Measurements from ENCODE around the gene SMOC2.

Gene SMOC2

GRCh38 chr6:168448243-168448855 is 7.4 kb downstream of the SMOC2 start:
- DNase-seq = no peak

- DNase-seq = no peak
Observed at GRCh38 chr6:168450917-168451316, 9.9 kb downstream of the SMOC2 start.

GRCh38 chr6:168451805-168452517 is 11.0 kb downstream of the SMOC2 start:
- no peak for DNase-seq

- no peak for DNase-seq
Observed at GRCh38 chr6:168452685-168453377, 11.8 kb downstream of the SMOC2 start.

- no peak for DNase-seq
Observed at GRCh38 chr6:168455847-168456530, 15.0 kb downstream of the SMOC2 start.

- no peak for DNase-seq
Observed at GRCh38 chr6:168456907-168457652, 16.1 kb downstream of the SMOC2 start.

GRCh38 chr6:168457653-168457934 is 16.6 kb downstream of the SMOC2 start:
- no peak for DNase-seq

- DNase-seq = no peak
Observed at GRCh38 chr6:168458101-168458500, 17.1 kb downstream of the SMOC2 start.

- DNase-seq = no peak
Observed at GRCh38 chr6:168459572-168459971, 18.6 kb downstream of the SMOC2 start.

- DNase-seq = no peak
Observed at GRCh38 chr6:168462289-168462853, 21.4 kb downstream of the SMOC2 start.

GRCh38 chr6:168464546-168464945 is 23.6 kb downstream of the SMOC2 start:
- DNase-seq = no peak

GRCh38 chr6:168468045-168468444 is 27.1 kb downstream of the SMOC2 start:
- no peak for DNase-seq

- no peak for DNase-seq
Observed at GRCh38 chr6:168469521-168469920, 28.5 kb downstream of the SMOC2 start.

GRCh38 chr6:168469926-168470325 is 28.9 kb downstream of the SMOC2 start:
- no peak for DNase-seq

- DNase-seq = no peak
Observed at GRCh38 chr6:168472363-168472762, 31.4 kb downstream of the SMOC2 start.

- no peak for DNase-seq
Observed at GRCh38 chr6:168473197-168473596, 32.2 kb downstream of the SMOC2 start.

GRCh38 chr6:168475188-168476013 is 34.4 kb downstream of the SMOC2 start:
- DNase-seq = no peak

GRCh38 chr6:168479421-168479820 is 38.4 kb downstream of the SMOC2 start:
- DNase-seq = no peak

GRCh38 chr6:168480481-168480880 is 39.5 kb downstream of the SMOC2 start:
- DNase-seq = no peak

GRCh38 chr6:168485818-168486217 is 44.8 kb downstream of the SMOC2 start:
- DNase-seq = no peak

GRCh38 chr6:168490757-168491156 is 49.8 kb downstream of the SMOC2 start:
- no peak for DNase-seq

- DNase-seq = no peak
Observed at GRCh38 chr6:168493976-168494375, 53.0 kb downstream of the SMOC2 start.

Measured in NCI-H748 treated with DMSO at 0.1 percent for 48 hours (cell line).